Panc1 (cell line): Measurements from ENCODE around the gene IPO4. TPM values are rescaled to one million over a fixed set of nuclear protein-coding genes. Genes with fewer than 3 reads are reported as not detected.
A peak's percentile ranks its signal among the peaks of the same experiment; 100 is the strongest.

ENCODE experiments used
- ATAC-seq: fragments of 200-7000 bp; cut with Tn5 transposase; 2 replicates; pipeline ENCODE4 v1.9.1; 2020; ENCODE audit warnings: mild to moderate bottlenecking, moderate library complexity
- BruUV-seq: library from RNA; stranded (reverse); fragments of 400-500 nt; replicated peaks from 2 replicates; lab custom pipeline; 2021; lab: Mats Ljungman, UMichigan
- CTCF ChIA-PET: fragments of 300-600 bp; sonication (Branson Sonifier 250); formaldehyde crosslinking; loops from one replicate; lab custom pipeline; 2022; ENCODE audit warnings: antibody characterized with exemption; lab: Charles Lee
- POLR2A ChIA-PET: fragments of 300-600 bp; sonication (Branson Sonifier 250); formaldehyde crosslinking; loops from one replicate; lab custom pipeline; 2022; ENCODE audit warnings: antibody characterized with exemption; lab: Charles Lee
- DNase-seq: peaks from one replicate; pipeline ENCODE4 v3.0.0-alpha.2; 2010; ENCODE audit warnings: low read depth, low spot score
- H3K27ac ChIP-seq: 2 replicates; pipeline ENCODE4 v1.5.1; 2011; ENCODE audit warnings: mild to moderate bottlenecking, low read length, inconsistent platforms
- H3K27me3 ChIP-seq: fragments of 200-500 bp; sonication (Bioruptor generic); 2 replicates; pipeline ENCODE4 v1.6.0; 2014; ENCODE audit warnings: low read length, inconsistent platforms; ENCODE audit not compliant: control insufficient read depth, insufficient read depth
- H3K36me3 ChIP-seq: fragments of 200-500 bp; sonication (Bioruptor generic); 2 replicates; pipeline ENCODE4 v1.5.1; 2014; ENCODE audit warnings: inconsistent platforms, mild to moderate bottlenecking, low read length, moderate library complexity; ENCODE audit not compliant: control insufficient read depth, insufficient read depth
- H3K4me1 ChIP-seq: 2 replicates; pipeline ENCODE4 v1.5.1; 2011; ENCODE audit warnings: inconsistent platforms, mild to moderate bottlenecking, low read length, moderate library complexity; ENCODE audit not compliant: control insufficient read depth, insufficient read depth
- H3K4me3 ChIP-seq, 2 experiments: 2 replicates each; pipeline ENCODE4 v1.5.1; 2011 to 2012; ENCODE audit warnings: low read depth in 2 of 2, low read length in 2 of 2, mild to moderate bottlenecking in 2 of 2, inconsistent platforms in 1 of 2, moderate library complexity in 1 of 2
- H3K9me3 ChIP-seq: fragments of 200-500 bp; sonication (Bioruptor generic); 2 replicates; pipeline ENCODE4 v1.5.1; 2014; ENCODE audit warnings: low read depth, mild to moderate bottlenecking, inconsistent platforms, low read length, moderate library complexity; ENCODE audit not compliant: control insufficient read depth, insufficient read depth
- CTCF ChIP-seq: fragments of 450-650 bp; IDR thresholded peaks from 2 replicates; pipeline ENCODE4 v1.5.1; 2017; ENCODE audit warnings: mild to moderate bottlenecking
- POLR2AphosphoS5 ChIP-seq: IDR thresholded peaks from 2 replicates; pipeline ENCODE4 v1.6.1; 2012; ENCODE audit warnings: mild to moderate bottlenecking, low read depth, low read length, moderate library complexity
- REST ChIP-seq, 2 experiments: IDR thresholded peaks; 2 replicates each; pipeline ENCODE4 v1.6.1; 2011 to 2012; ENCODE audit warnings: low read depth in 2 of 2, control low read depth in 1 of 2, low read length in 1 of 2, mild to moderate bottlenecking in 1 of 2, moderate library complexity in 1 of 2; ENCODE audit not compliant: insufficient read depth in 1 of 2
- SIN3A ChIP-seq: IDR thresholded peaks from 2 replicates; pipeline ENCODE4 v1.6.1; 2012; ENCODE audit warnings: low read depth, mild to moderate bottlenecking, low read length, moderate library complexity, borderline replicate concordance; ENCODE audit not compliant: insufficient read depth
- in situ Hi-C: cut with HindIII; loops from 2 replicates; pipeline ENCODE4 v1.10.0; 2016; ENCODE audit warnings: low sequenced_read_pairs, low pct_unique_long_range_greater_than_20kb
- intact Hi-C: fragments of 100-400 bp; cut with micrococcal nuclease; formaldehyde crosslinking; loops from one replicate; pipeline ENCODE4 v1.10.0; 2022; ENCODE audit not compliant: unreplicated experiment
- total RNA-seq: library from RNA; stranded (reverse); gene quantifications from one replicate; pipeline ENCODE4 v1.2.1, GENCODE V29; 2021; ENCODE audit not compliant: unreplicated experiment

Gene IPO4
- total RNA-seq, 1 experiment from 2014 or later = 103 TPM

GRCh38 chr14:24143511-24143910 is 45.1 kb downstream of the IPO4 start:
- ChIA-PET CTCF (no interaction called here), POLR2A (interaction anchor here (0.6 kb wide), 1 partner anchor 774 kb away, joined by 3 read pairs; no protein-coding TSS in a partner anchor)
- Histone ChIP-seq H3K27me3 (no peaks in the 10 kb centered on the region), H3K4me3 (no peak overlapping the region), H3K27ac (no peak overlapping the region), H3K36me3 (peaks cover 3% of the 10 kb centered on the region; the same call in 1 of the 2 replicates), H3K4me1 (peaks cover 16% of the 10 kb centered on the region), H3K9me3 (no peaks in the 10 kb centered on the region)
- DNase-seq (no peak), ATAC-seq (no peak)
- in situ Hi-C loops = no loop called here
- BruUV-seq = no TSS peak
- intact Hi-C loops = no loop called here
- TF ChIP-seq REST (IDR thresholded peaks at IDR 0.05; ENCODE audit: insufficient read depth in 1 of 2, low read depth in 2 of 2, low read length in 1 of 2) (no peak), POLR2AphosphoS5 (no peak), CTCF (no peak)

GRCh38 chr14:24141097-24141880 is 47.3 kb downstream of the IPO4 start, which contains the start of gene EMC9:
EMC9 (minus strand) TSS chr14:24141591; CDS start chr14:24141304, 287 bp downstream.
- POLR2A ChIA-PET = interaction anchor here (0.5 kb wide), 1 partner anchor 89 kb away, joined by 3 read pairs; no protein-coding TSS in a partner anchor
- Histone ChIP-seq H3K4me3 (peak within 1 kb of the TSS; percentile 81 to 92), H3K4me1 (peaks cover 30% of the 10 kb centered on the region), H3K9me3 (no peaks in the 10 kb centered on the region), H3K27me3 (no peaks in the 10 kb centered on the region), H3K36me3 (no peaks in the 10 kb centered on the region; the same call in 1 of the 2 replicates), H3K27ac (peak within 1 kb of the TSS; percentile 89)
- DNase-seq = peak; percentile 86
- CTCF ChIA-PET = no interaction called here
- intact Hi-C loops = no loop called here
- BruUV-seq = TSS peak; percentile 65
- in situ Hi-C loops = no loop called here
- TF ChIP-seq REST (IDR thresholded peaks at IDR 0.05; ENCODE audit: insufficient read depth in 1 of 2, low read depth in 2 of 2, low read length in 1 of 2) (0 out of 4 replicates have a peak, but pooled peaks of 1 of the 2 experiments have one; percentile 19), POLR2AphosphoS5 (peak; percentile 70), CTCF (no peak), SIN3A (peak; percentile 34; the same call in 1 of the 2 replicates)
- peak; percentile 90 for ATAC-seq
